Dermis blood vessel endothelial cell (primary cell): Measurements from ENCODE around the gene FRMD5. TPM values are rescaled to one million over a fixed set of nuclear protein-coding genes. Genes with fewer than 3 reads are reported as not detected.
"Not testable (repeated sequence)": the region's sequence is repeated elsewhere in the genome, so short reads cannot be mapped to it uniquely, and the experiment has no call there.

Experiments used
- DNase-seq: peaks from one replicate; pipeline ENCODE4 v3.0.0; 2010
- total RNA-seq: library from RNA; depleted of rRNA; stranded (reverse); fragments of >200 nt; gene quantifications from 2 replicates; pipeline ENCODE4 v1.2.3, GENCODE V29; 2014

The FRMD5 gene
- 1.5 and 3.4 TPM in 2 replicates for total RNA-seq

DNA sequence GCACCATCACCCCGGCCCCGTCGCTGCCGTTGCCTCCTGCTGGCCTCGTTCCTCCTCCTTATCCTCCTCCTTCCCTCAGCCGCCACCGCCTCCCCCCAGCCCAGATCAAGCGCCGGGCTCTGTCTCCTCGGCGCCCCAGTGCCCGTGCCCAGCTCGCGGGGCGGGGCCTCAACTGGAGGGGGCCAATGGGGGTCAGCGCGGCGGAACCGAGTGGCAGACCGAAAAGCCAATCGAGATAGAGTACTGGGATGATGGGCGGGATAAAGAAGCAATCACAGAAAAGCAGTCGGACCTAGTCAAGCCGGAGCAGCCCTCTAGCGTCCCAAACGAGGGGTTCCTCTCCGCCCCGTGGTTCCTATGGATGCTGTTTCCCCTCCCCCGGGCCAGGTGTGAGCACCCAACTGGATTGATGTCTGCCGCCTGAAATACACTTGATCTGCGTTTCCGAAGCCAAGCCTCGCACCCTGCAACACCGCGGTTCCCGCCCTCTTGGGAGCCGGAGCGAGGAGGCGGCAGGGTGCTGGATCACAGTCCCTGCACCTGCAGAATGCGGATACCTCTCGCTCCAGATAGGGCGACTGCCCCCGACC is at the start of gene FRMD5:
Gene FRMD5, minus strand, starts transcription at position 121 of the 590 bp plus-strand sequence.
- DNase-seq = peak; percentile 95

DNA sequence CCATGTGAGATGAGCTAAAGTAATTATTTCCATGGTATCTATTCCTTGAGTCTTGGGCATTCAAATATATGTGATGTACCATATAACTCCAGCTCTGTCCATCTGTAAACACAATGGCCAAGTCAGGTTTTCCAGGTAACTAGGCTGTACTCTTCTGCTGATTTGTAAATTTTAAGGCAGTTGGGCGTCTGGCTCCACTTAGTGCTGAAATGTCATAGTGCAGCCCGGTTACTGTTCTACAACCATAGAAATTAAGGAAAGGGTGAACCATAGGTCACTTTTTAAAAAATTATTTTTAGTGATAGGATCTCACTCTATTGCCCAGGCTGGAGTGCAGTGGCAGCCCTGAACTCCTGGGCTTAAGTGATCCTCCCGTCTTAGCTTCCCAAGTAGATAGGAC is 48.8 kb upstream of the FRMD5 start:
- no peak for DNase-seq

DNA sequence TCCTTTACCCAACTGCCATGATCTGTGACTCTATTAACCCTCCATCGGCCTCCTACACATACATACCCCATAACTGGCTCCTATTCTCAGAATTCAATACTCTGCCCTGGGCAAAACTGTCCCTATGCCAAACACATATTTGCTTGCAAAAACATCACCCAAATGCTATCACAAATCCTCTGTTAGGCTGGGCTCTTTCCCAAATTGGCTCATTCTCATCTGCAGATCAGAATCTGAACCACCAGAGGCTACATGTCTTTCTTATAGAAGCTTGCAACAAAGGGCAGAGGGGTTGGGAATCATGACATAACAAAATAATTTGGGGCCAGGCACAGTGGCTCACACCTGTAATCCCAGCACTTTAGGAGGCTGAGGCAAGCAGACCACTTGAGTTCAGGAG is 48.1 kb upstream of the FRMD5 start:
- DNase-seq = no peak

DNA sequence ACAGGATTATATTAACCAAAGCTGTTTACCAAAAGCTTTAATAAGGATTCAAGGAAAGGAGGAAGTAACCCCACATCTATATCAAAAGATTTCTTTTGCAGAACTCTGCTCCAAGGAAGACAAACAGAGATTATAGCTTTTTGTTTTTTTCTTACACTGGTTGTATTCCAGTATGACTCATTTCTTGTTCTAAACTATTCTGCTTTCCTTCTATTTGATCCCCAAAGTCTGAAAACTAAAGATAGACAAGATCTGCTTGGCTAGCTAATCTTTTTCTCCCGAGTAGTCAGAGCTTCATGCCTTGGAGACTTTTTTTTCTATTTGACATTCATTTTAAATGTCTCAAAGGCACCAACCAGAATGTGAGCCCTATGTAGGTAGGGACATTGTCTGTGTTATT is 36.8 kb upstream of the FRMD5 start:
- no peak for DNase-seq

DNA sequence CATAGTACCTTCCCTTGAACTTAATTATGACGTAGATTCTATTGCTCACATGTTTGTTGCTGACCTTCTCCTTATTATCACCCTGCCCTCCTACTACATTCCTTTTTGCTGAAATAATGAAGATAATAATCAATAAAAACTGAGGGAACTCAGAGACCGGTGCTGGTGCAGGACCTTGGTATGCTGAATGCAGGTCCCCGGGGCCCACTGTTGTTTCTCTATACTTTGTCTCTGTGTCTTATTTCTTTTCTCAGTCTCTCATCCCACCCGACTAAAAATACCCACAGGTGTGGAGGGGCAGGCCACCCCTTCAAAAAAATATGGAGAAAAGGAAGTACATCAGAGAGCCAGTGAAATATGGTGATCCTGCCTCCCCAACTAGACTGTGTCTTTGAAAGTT is 34.2 kb upstream of the FRMD5 start:
- not testable (repeated sequence) for DNase-seq

DNA sequence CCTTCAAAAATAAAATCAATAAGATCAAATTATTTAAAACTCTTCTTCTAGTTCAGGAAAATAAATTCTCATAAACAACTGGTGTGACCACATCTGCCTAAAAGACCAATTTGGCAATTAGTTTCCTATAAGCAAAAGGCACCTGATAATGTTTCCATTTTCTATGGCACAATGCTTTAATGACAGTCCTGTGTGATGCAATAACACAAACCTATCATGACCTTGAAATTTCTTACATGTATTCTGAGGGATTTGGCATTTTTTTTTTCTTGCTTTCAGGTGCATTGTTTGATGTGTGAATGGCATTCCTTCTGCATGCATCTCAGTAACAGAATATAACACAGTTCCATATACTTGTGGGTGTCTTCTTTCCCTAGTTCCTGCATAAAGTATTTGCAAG is 32.5 kb upstream of the FRMD5 start:
- DNase-seq = no peak

DNA sequence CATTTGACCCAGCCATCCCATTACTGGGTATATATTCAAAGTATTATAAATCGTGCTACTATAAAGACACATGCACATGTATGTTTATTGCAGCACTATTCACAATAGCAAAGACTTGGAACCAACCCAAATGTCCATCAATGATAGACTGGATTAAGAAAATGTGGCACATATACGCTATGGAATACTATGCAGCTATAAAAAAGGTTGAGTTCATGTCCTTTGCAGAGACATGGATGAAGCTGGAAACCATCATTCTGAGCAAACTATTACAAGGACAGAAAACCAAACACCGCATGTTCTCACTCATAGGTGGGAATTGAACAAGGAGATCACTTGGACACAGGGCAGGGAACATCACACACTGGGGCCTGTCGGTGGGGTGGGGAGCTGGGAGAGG is 31.9 kb upstream of the FRMD5 start:
- DNase-seq = not testable (repeated sequence)

DNA sequence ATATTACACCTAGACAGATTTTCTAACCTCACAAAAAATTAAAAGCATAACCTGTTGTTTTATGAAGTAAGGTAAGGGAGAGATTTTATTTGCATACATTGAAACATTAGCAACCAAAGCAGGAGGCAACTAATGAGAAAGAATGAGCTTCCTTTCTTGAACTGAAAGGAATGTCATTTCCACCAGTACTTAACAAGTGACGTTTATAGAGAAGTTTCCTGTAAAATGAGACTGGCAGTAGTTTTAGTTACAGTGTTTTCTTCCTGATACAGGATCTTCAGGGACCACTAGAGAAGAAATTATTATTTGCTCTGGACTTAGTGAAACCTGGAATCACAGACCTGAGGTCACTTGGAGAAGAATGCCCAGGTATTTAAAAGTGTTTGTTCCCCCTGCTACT is 27.4 kb upstream of the FRMD5 start:
- peak; percentile 57 for DNase-seq

DNA sequence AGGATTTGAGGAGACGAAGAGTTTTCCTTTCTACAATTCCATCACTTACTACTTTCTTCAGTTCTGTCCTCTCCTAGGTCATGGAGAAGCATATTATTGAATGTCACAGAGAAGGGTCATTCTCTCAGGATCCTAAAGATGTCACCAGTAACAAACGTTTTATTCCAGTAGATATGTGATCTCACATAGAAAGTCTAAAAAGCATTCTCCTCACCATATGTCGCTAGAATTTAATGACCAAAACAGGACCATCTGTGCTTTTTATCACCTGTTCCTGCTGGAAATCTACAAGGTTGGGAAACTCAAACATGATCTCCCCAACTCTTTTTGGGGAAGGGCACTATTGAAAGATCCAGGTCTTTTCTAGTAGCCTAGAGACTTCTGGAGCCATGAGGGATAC is 24.0 kb upstream of the FRMD5 start:
- DNase-seq = no peak

DNA sequence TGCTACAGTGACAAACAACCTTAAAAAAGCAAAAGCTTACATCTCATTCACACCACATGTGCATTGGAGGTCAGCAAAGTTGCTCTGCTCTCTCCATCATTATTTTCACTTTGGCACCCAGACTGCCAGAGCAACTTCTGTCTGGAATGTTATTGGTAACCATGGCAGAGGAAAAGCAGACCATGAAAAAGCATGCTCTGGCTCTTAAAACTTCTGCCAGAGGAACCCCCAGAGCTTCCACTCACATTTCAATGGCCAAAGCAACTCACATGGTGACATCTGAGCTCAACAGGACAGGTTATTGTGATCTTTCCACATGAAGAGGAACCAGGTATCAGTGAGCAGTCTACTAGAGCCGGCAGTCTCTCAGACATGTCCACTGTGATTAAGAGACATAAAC is 21.9 kb upstream of the FRMD5 start:
- no peak for DNase-seq

DNA sequence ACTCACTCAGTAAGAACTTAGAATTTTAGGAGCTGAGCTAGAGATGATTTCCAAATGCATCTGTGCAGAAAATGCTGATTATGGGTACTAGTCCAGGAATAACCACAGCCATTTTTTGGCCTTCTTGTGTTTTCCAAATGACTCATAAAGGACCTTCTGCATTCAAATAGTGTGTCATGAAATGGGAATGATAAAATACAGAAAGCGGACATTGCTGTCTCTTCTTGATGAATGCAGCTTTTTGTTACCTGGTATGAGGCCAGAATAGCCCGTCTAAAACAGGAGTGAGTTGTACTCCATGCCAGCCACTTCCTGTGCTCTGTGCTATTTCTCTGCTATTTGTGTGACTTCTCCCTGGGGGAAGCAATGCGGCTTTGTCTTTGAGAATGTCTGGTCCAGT is 20.5 kb upstream of the FRMD5 start:
- DNase-seq = peak; percentile 32

DNA sequence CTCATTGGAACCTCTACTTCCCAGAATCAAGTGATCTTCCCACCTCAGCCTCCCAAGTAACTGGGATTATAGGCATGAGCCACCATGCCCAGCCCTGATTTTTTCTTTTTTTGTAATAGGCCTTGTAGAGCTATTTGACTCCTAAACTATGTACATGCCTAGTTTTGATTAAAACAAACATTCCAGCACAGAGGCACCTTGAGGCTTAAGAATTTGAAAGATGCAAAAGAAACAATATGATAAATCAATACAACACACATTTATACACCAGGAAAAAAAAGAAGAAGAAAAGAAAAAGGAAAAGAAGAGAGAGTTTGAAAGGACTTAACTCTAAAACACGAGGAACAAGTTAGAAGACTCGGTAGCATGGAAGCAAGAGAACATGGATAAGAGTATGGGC is 13.9 kb upstream of the FRMD5 start:
- no peak for DNase-seq

DNA sequence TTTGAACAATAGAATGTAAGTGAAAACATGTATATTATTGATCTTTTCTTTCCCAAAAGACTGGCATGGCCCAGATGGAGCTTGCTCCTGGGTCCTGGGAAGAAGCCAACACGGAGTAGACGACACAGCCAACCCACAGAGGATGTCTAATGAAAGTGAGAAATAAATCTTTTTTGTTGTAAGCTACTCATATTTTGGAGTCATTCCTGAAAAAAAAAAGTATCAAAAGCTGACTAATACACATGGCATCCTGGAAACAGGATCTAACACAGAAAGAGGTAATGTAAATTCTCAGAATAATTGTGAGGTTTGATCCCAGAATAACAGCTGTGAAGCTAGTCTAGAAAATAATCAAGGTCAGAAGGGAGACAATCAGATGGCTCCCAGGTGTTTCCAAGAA is 12.6 kb upstream of the FRMD5 start:
- peak; percentile 87 for DNase-seq

DNA sequence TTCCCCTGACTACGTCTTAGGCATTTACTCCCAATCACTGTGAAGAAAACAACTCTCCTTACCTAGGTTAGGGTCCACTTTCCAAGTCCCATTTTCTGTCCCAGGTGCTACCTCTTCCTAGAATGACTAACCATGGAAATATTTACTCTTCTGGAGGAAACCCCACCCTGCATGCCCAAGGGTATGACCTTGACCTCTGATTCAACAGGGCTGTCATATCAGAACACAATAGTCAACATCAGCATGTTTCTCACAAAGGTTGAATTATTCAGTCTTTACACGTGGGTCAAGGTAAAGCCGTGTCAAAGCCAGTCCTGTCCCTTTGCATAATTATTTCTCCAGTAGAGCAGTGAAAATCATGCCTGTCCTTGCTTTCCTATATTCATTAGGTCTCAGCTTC is 4.3 kb upstream of the FRMD5 start:
- DNase-seq = no peak

DNA sequence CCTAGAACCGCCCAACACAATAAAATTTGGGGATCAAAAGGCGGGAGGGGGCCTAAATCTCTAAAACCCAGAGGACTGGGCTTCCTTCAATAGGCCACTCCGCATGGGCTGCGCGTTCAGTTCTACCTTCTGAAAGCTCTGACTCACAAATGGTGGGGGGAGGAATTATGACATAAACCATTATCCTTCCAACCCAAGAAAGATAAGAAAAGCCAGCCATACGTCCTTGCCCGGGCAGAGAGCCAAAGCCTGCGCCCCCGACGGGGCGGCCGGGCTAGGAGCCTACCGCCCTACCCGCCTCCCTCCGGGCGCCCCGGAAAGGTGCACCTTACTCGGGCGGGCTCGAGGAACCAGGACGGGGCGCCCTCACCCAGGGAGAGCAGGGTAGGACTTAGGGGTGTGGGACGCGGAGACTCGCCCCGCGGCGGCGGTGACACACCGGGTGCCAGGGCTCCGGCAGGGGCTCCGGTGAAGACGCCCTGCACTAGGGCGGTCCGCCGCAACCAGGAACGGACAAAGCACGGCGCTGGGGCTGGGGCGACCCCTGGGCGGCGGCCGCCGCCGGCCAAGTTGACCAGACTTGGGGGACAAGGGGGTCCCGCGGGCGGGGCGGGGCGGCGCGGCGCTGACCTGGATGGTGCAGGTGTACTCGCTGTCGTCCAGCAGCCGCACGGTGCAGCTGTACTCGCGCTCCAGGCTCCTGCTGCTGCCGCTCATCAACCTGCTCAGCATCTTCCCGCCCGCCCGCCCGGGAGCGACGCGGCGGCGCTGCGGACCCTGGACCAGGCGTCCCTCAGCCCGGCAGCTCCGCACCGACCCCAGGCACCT is 534 bp downstream of the FRMD5 start:
- DNase-seq = peak; percentile 70

DNA sequence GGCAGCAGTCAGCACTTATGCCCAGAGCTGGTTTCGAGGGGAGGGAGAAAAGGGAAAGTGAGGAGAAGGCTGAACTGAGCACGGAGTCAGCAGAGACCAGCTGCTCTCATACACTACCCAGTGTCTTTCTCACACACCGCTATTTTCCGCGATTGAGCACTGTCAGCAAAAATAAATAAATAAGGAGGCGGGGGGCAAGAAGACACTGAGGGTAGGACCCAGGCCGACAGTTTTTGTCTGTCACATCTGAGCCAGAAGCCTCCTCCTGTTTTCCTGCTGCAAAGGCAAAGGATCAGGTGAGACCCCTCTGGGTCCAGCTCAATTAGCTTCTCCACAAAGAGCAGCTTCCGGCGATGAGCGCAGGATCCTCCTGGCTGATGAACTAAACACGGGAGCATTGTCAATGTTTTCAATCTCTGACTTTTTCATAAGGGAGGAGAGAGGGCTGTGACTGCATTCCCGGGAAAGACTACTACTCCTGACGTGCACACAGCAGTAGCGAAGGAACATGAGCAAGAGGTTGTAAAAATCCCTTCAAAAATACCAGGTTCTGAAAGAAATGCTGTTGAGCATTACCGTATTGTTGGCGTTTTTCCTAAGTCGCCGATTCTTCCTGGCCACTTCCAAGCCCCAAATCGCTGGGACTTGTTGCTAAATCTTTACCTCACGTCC is 1.3 kb downstream of the FRMD5 start:
- peak; percentile 23 for DNase-seq

DNA sequence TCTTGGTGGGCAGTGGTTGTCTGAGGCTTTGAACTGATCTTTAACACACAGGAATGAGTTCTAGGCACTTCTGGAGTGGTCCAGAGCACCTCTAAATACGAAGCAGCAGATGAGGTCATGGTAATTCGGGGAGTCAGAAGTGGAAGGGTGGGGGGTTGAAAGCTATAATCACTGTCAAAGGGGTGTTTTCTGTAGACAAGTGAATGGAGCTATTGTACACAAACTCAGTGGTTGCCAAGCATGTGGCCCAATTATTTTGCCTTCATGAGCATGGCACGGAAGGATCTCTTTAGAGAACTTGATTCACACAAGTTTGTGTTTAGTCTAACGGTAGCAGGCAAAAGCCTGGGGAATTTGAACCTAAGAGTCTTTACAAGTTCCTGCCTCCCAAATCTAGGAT is 6.3 kb downstream of the FRMD5 start:
- DNase-seq = no peak

DNA sequence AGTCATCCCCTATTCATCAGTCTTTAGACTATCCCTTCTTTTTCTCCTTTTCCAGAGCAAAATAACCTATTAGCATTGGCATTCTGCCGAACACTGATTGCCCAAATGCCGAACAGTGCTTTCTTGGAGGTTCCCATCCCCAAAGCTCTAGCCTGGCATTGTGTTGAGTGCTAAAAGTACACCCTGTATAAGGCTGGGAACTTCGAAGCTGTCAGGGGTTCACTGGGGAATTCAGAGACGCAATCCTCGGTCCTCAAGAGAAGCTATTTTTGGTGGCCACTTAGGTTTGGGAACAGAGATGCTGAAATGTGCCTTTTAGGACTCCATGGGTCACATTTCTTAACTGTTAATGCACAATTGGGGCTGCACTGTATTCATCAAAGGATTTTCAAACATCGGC is 8.4 kb downstream of the FRMD5 start:
- no peak for DNase-seq

DNA sequence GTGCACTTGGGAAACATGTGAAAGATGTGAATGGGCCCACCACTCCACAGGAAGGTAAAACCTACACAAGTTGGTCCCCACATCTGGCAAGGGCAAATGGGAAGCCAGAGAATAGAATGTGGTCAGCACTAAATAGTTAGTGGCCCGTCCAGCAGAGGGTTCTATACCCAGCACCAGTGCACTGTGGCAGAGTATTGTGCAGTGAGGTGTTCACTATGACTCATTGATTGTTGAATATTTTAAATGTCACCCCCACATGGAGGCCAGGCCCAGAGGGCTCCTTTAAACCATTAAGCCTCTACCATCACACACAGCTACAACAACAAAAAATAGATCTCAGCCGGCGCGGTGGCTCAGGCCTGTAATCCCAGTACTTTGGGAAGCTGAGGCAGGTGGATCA is 11.7 kb downstream of the FRMD5 start:
- DNase-seq = no peak

DNA sequence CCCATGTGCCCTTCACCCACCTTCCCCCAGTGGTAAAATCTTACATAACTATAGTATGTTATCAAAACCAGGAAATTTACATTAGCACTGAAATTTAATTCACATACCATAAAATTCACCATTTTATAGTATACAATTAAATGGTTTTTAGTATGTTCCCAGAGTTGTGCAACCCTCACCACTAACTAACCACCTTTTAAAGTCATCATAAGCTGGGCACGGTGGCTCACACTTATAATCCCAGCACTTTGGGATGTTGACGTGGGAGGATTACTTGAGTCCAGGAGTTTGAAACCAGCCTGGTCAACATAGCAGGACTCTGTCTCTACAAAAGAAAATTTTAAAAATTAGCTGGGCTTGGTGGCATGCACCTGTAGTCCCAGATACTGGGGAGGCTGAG is 13.7 kb downstream of the FRMD5 start:
- DNase-seq = no peak

DNA sequence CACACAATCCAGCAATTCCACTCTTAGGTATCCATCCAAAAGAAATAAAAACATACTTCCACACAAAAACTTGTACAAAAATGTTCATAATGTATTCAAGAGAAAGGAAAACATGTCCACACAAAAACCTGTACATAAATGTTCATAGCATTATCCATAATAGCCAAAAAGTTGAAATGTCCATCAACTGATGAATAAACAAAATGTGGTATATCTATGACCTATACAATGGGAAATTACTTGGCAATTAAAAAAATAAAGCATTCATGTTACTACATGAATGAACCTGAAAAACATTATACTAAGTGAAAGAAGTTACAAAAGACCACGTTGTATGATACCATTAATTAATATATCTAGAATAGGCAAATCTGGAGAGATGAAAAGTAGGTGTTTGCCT is 17.9 kb downstream of the FRMD5 start:
- no peak for DNase-seq

DNA sequence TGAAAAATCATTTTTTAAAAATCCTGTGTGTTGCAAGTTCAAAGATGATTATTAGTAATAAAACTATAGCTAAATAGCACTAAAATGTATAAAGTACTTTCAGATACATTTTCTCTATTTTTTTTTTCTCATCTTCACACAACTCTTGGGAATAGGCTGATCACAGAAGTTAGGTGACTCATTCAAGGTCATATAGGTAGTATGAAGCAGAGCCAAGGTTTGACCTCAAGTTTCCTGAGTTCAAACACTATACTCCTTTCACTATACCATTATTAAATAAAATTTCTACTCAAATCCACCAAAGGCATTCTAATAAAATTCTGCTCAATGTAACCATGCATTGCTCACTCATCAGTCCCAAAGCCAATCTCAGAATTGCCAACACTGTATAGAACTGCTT is 21.3 kb downstream of the FRMD5 start:
- DNase-seq = no peak

DNA sequence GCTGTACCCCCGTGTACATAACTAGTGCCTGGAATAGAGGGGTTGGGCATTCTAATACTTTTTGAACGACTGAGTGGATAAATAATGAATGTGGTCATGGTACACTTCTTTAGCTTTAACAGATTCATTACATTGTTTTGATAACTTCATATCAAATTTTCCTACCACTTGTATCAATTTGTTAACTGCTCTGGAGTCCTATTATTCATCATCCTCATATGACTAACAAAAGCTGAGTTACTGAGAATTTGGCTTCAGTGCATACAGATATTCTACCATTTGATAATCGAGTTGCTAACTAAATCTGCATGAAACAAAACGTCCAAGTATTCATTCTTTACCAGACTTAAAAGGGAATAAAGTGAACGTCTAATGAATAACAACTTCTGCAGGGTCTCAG is 31.7 kb downstream of the FRMD5 start:
- DNase-seq = no peak

DNA sequence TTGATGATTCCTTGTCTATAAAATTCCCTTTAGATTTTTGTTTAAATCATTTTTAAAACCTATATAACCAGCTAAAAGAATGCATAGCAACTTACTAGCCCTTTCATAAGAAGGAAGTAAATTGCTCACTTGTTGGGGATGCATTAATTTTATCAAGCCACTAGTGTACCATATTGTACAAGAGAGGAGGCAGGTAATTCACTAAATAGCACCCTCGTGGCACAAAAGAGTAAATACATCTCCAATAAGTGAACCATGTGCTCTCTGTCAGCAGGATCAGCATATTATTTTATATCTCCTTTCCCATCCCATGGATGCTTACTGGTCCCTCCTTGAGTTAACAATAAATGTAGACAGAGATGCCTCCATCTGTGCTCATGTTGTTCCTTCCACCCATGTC is 34.3 kb downstream of the FRMD5 start:
- no peak for DNase-seq
